ENCODE data around the gene VPS51. TPM values are rescaled to one million over a fixed set of nuclear protein-coding genes. Genes with fewer than 3 reads are reported as not detected.
A peak's percentile ranks its signal among the peaks of the same experiment; 100 is the strongest.

The VPS51 gene
- total and polyA plus RNA-seq, 2 of the 13 experiments (the other 11 are each of a cell fraction or from before 2014, with no cell fraction given), result 76.3 to 90.6 TPM

GRCh38 chr11:65134240-65134951 lies 38.4 kb downstream of the VPS51 start, which contains the start of gene SYVN1 (continued):
- peak; percentile 57; the same call in 1 of the 2 replicates for TF ChIP-seq BORCS8-MEF2B (CRISPR knock-in tag; IDR thresholded peaks at IDR 0.05)
- 0 out of 2 replicates have a peak, but pooled peaks have one; percentile 58 for TF ChIP-seq CHD2 (IDR thresholded peaks at IDR 0.05; ENCODE audit: low read depth, low read length)
- TF ChIP-seq, protein P1, sequence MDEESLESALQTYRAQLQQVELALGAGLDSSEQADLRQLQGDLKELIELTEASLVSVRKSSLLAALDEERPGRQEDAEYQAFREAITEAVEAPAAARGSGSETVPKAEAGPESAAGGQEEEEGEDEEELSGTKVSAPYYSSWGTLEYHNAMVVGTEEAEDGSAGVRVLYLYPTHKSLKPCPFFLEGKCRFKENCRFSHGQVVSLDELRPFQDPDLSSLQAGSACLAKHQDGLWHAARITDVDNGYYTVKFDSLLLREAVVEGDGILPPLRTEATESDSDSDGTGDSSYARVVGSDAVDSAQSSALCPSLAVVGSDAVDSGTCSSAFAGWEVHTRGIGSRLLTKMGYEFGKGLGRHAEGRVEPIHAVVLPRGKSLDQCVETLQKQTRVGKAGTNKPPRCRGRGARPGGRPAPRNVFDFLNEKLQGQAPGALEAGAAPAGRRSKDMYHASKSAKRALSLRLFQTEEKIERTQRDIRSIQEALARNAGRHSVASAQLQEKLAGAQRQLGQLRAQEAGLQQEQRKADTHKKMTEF (CRISPR knock-in tag; IDR thresholded peaks at IDR 0.05), result peak; percentile 40; the same call in 1 of the 2 replicates
- peak; percentile 43 for TF ChIP-seq TBL1XR1 (IDR thresholded peaks at IDR 0.05; ENCODE audit: borderline replicate concordance, low read length, partially characterized antibody)
- TF ChIP-seq ERF (CRISPR knock-in tag; IDR thresholded peaks at IDR 0.05), result peak; percentile 85
- TF ChIP-seq CCDC6 (CRISPR knock-in tag; IDR thresholded peaks at IDR 0.05), result peak; percentile 66
- TF ChIP-seq NR2C2 (CRISPR knock-in tag; IDR thresholded peaks at IDR 0.05; ENCODE audit: borderline replicate concordance), result peak; percentile 97
- peak; percentile 25; the same call in 1 of the 2 replicates for TF ChIP-seq KDM6A (CRISPR knock-in tag; IDR thresholded peaks at IDR 0.05; ENCODE audit: low read depth)
- 0 out of 2 replicates have a peak, but pooled peaks have one; percentile 6 for TF ChIP-seq MLX (CRISPR knock-in tag; IDR thresholded peaks at IDR 0.05)
- TF ChIP-seq, protein P2, sequence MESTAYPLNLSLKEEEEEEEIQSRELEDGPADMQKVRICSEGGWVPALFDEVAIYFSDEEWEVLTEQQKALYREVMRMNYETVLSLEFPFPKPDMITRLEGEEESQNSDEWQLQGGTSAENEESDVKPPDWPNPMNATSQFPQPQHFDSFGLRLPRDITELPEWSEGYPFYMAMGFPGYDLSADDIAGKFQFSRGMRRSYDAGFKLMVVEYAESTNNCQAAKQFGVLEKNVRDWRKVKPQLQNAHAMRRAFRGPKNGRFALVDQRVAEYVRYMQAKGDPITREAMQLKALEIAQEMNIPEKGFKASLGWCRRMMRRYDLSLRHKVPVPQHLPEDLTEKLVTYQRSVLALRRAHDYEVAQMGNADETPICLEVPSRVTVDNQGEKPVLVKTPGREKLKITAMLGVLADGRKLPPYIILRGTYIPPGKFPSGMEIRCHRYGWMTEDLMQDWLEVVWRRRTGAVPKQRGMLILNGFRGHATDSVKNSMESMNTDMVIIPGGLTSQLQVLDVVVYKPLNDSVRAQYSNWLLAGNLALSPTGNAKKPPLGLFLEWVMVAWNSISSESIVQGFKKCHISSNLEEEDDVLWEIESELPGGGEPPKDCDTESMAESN (CRISPR knock-in tag; conservative IDR thresholded peaks at IDR 0.05), result peak; percentile 74
- 0 out of 2 replicates have a peak, but pooled peaks have one; percentile 20 for TF ChIP-seq SRY (CRISPR knock-in tag; IDR thresholded peaks at IDR 0.05)
- peak; percentile 77 for TF ChIP-seq ZFX (CRISPR knock-in tag; IDR thresholded peaks at IDR 0.05; ENCODE audit: low read depth)
- TF ChIP-seq PHF5A (CRISPR knock-in tag; IDR thresholded peaks at IDR 0.05; ENCODE audit: low read depth, unreplicated experiment), result peak; percentile 24
- TF ChIP-seq AGO2 (optimal IDR thresholded peaks at IDR 0.05; ENCODE audit: low read depth, low read length), result peak; percentile 73
- TF ChIP-seq, protein P3, sequence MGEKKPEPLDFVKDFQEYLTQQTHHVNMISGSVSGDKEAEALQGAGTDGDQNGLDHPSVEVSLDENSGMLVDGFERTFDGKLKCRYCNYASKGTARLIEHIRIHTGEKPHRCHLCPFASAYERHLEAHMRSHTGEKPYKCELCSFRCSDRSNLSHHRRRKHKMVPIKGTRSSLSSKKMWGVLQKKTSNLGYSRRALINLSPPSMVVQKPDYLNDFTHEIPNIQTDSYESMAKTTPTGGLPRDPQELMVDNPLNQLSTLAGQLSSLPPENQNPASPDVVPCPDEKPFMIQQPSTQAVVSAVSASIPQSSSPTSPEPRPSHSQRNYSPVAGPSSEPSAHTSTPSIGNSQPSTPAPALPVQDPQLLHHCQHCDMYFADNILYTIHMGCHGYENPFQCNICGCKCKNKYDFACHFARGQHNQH (CRISPR knock-in tag; IDR thresholded peaks at IDR 0.05), result peak; percentile 52
- 0 out of 2 replicates have a peak, but pooled peaks have one; percentile 24 for TF ChIP-seq PCBP1 (IDR thresholded peaks at IDR 0.05; ENCODE audit: borderline replicate concordance, low read depth, low read length)
- TF ChIP-seq SALL2 (CRISPR knock-in tag; IDR thresholded peaks at IDR 0.05), result peak; percentile 67
- peak; percentile 95 for TF ChIP-seq GABPA (IDR thresholded peaks at IDR 0.05; ENCODE audit: low read depth, low read length)
- peak; percentile 97 for TF ChIP-seq GABPA (CRISPR knock-in tag; IDR thresholded peaks at IDR 0.05; ENCODE audit: low read depth)
- TF ChIP-seq ZNF816 (CRISPR knock-in tag; IDR thresholded peaks at IDR 0.05; ENCODE audit: borderline replicate concordance), result peak; percentile 22; the same call in 1 of the 2 replicates
- TF ChIP-seq, protein P4, sequence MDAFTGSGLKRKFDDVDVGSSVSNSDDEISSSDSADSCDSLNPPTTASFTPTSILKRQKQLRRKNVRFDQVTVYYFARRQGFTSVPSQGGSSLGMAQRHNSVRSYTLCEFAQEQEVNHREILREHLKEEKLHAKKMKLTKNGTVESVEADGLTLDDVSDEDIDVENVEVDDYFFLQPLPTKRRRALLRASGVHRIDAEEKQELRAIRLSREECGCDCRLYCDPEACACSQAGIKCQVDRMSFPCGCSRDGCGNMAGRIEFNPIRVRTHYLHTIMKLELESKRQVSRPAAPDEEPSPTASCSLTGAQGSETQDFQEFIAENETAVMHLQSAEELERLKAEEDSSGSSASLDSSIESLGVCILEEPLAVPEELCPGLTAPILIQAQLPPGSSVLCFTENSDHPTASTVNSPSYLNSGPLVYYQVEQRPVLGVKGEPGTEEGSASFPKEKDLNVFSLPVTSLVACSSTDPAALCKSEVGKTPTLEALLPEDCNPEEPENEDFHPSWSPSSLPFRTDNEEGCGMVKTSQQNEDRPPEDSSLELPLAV (CRISPR knock-in tag; conservative IDR thresholded peaks at IDR 0.05; ENCODE audit: low read depth), result no peak
- no peak for TF ChIP-seq JUN (CRISPR knock-in tag; IDR thresholded peaks at IDR 0.05)
- TF ChIP-seq ZIK1 (CRISPR knock-in tag; IDR thresholded peaks at IDR 0.05; ENCODE audit: borderline replicate concordance, low read depth), result no peak; the same call in 1 of the 2 replicates
